ENCODE measurements around the gene BSN.

BSN gene

DNA sequence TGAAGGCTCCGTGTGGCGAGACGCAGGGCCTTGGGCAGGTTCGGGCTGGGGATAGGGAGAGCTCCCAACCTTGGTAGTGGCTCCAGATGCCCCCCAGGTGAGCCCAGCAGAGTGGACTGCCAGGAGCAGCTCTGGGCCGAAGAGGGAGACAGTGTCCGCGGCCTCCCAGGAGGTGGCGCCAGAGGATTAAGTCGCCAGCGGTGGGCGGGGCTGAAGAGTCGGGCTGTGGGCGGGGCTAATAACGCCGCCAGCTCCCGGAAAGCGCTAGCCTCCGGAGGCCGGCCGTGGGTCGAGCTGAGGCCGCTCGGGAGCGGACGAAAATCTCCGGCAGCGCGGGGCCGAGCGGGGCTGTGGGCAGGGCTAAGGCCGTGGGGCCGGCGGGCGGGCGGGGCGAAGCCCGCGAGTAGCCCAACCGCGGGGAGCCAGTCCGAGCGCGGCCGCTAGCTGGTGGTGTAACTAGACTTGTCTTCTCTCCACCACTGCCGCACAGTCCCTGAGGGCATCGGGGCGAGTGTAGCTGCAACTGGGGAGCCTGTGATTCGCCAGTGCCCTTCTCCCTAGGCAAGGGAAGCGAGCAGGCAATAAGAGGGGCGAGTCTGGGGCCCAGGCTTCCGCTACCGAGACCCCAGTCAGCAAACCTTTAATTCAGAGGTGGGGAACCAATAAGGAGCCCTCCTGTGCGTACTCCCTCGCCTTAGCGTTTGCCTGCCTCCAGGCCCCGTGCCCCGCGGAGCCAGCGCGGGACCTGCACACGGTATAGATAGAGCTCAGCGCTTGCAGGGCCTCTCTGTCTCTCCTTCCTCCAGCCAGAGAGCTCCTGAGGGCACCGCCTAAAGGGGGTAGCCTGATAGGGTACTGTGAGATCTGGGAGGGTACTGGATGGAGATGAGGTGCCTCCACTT is 14.4 kb upstream of the BSN start:
- Mint-ChIP-seq H3K27me3 (ENCODE audit: low read depth) (peaks cover 16% of the 10 kb centered on the region), H3K36me3 (ENCODE audit: low read depth) (no peaks in the 10 kb centered on the region), H3K9me3 (no peaks in the 10 kb centered on the region), H3K4me3 (peak overlapping the region; percentile 83 to 84 (median 84)), H3K27ac (peak overlapping the region; percentile 55 to 81 (median 77)), H3K4me1 (no peaks in the 10 kb centered on the region)
- TF ChIP-seq, protein P1, sequence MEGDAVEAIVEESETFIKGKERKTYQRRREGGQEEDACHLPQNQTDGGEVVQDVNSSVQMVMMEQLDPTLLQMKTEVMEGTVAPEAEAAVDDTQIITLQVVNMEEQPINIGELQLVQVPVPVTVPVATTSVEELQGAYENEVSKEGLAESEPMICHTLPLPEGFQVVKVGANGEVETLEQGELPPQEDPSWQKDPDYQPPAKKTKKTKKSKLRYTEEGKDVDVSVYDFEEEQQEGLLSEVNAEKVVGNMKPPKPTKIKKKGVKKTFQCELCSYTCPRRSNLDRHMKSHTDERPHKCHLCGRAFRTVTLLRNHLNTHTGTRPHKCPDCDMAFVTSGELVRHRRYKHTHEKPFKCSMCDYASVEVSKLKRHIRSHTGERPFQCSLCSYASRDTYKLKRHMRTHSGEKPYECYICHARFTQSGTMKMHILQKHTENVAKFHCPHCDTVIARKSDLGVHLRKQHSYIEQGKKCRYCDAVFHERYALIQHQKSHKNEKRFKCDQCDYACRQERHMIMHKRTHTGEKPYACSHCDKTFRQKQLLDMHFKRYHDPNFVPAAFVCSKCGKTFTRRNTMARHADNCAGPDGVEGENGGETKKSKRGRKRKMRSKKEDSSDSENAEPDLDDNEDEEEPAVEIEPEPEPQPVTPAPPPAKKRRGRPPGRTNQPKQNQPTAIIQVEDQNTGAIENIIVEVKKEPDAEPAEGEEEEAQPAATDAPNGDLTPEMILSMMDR (IDR thresholded peaks at IDR 0.05; ENCODE audit: unreplicated experiment in 3 of 3): peak; percentile 90 to 95 (median 93)

- peak overlapping the region; percentile 71 to 78 (median 73) for H3K4me3 Mint-ChIP-seq
- TF ChIP-seq, protein P1 (IDR thresholded peaks at IDR 0.05; ENCODE audit: unreplicated experiment in 3 of 3): no peak
- H3K9me3 Mint-ChIP-seq: no peaks in the 10 kb centered on the region
- H3K36me3 Mint-ChIP-seq (ENCODE audit: low read depth): no peaks in the 10 kb centered on the region
- peak overlapping the region in 2 of 3 experiments; percentile 75 to 81 for H3K27ac Mint-ChIP-seq
- peaks cover 15% of the 10 kb centered on the region for H3K4me1 Mint-ChIP-seq
- H3K27me3 Mint-ChIP-seq (ENCODE audit: low read depth): peaks cover 36% of the 10 kb centered on the region
These were observed 2.2 kb upstream of the BSN start for GRCh38 chr3:49552087-49552486.

GRCh38 chr3:49553324-49553691 is 969 bp upstream of the BSN start:
- peaks cover 15% of the 10 kb centered on the region for H3K4me1 Mint-ChIP-seq
- peak overlapping the region; percentile 58 to 91 (median 88) for H3K27ac Mint-ChIP-seq
- peak overlapping the region; percentile 96 to 98 (median 96) for H3K4me3 Mint-ChIP-seq
- peaks cover 37% of the 10 kb centered on the region for H3K27me3 Mint-ChIP-seq (ENCODE audit: low read depth)
- H3K9me3 Mint-ChIP-seq: no peaks in the 10 kb centered on the region
- no peaks in the 10 kb centered on the region for H3K36me3 Mint-ChIP-seq (ENCODE audit: low read depth)
- TF ChIP-seq, protein P1 (IDR thresholded peaks at IDR 0.05; ENCODE audit: unreplicated experiment in 3 of 3): no peak

DNA sequence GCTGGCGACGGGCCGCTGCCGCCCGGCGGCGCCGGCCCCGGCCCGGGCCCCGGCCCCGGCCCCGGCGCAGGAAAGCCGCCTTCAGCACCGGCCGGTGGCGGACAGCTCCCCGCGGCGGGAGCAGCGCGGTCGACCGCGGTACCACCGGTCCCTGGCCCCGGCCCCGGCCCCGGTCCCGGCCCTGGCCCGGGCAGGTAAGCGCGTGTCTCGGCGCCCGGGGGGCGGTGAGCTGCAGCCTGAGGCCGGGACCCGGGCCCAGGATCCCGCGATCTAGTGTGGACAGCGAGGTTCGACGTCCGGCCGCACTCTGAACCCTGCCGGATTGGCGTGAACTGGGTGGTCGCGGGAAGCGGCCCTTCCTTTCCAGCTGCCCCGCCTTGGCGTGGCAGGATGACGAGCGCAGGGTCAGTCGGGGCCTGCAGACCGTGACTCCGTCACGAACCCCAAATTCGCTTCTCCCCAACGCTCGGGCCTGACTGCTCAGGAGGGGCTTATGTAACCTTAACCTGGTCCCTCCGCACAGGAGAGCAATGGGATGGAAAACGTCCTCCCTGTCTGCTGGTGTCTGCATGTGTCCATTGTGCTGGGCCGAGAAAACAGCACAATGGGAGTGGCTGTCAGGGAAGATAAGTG is 472 bp downstream of the BSN start:
- H3K36me3 Mint-ChIP-seq (ENCODE audit: low read depth): no peaks in the 10 kb centered on the region
- H3K4me3 Mint-ChIP-seq: peak overlapping the region; percentile 67 to 81 (median 74)
- peaks cover 36% of the 10 kb centered on the region for H3K27me3 Mint-ChIP-seq (ENCODE audit: low read depth)
- peaks cover 15% of the 10 kb centered on the region for H3K4me1 Mint-ChIP-seq
- peak overlapping the region in 1 of 3 experiments; percentile 3 for H3K27ac Mint-ChIP-seq
- H3K9me3 Mint-ChIP-seq: no peaks in the 10 kb centered on the region
- TF ChIP-seq, protein P1 (IDR thresholded peaks at IDR 0.05; ENCODE audit: unreplicated experiment in 3 of 3): no peak

- Mint-ChIP-seq H3K36me3 (ENCODE audit: low read depth) (no peaks in the 10 kb centered on the region), H3K27me3 (ENCODE audit: low read depth) (peaks cover 38% of the 10 kb centered on the region), H3K4me1 (peaks cover 12% of the 10 kb centered on the region), H3K9me3 (no peaks in the 10 kb centered on the region), H3K4me3 (peak overlapping the region in 2 of 3 experiments; percentile 26 to 57), H3K27ac (no peak overlapping the region)
- TF ChIP-seq, protein P1 (IDR thresholded peaks at IDR 0.05; ENCODE audit: unreplicated experiment in 3 of 3): no peak
These were observed 2.4 kb downstream of the BSN start for GRCh38 chr3:49556500-49557275.

All from nephron (organoid).